ENCODE results near the gene TSC2. TPM values are rescaled to one million over a fixed set of nuclear protein-coding genes. Genes with fewer than 3 reads are reported as not detected.

Gene TSC2
- total and polyA plus RNA-seq, 2 experiments from 2014 or later: 52.2 to 53.7 TPM

GRCh38 chr16:2006317-2006716, 41.5 kb upstream of the TSC2 start:
- Histone ChIP-seq H3K9ac (peak overlapping the region; percentile 91; the same call in 1 of the 2 replicates), H3K4me1 (ENCODE audit: insufficient read depth) (peaks cover 21% of the 10 kb centered on the region), H3K27ac (0 out of 2 replicates have a peak overlapping the region, but pooled peaks have one; percentile 93), H2AFZ (no peak overlapping the region), H3K79me2 (ENCODE audit: insufficient read depth) (peaks cover 94% of the 10 kb centered on the region), H3K9me3 (ENCODE audit: low read depth) (no peaks in the 10 kb centered on the region), H3K4me3 (no peak overlapping the region), H3K4me2 (ENCODE audit: unreplicated experiment) (no peak overlapping the region), H3K27me3 (replicated peaks; ENCODE audit: insufficient read depth) (no peaks in the 10 kb centered on the region), H3K36me3 (ENCODE audit: low read depth) (peaks cover 5% of the 10 kb centered on the region; the same call in 1 of the 2 replicates), H3K9me2 (ENCODE audit: insufficient read depth) (no peaks in the 10 kb centered on the region), H3F3A (ENCODE audit: insufficient read depth) (peaks cover 17% of the 10 kb centered on the region), H4K20me1 (ENCODE audit: insufficient read depth) (peaks cover 11% of the 10 kb centered on the region; the same call in 1 of the 2 replicates)
- DNase-seq: no peak
- 92% methylated on average over 8 of the region's 8 CpGs for WGBS, 2 experiments (ENCODE audit: low coverage in 1 of 2, low lambda C conversion rate in 2 of 2, missing lambda C conversion rate in 2 of 2)
- in situ Hi-C loops (cut with MboI): no loop called here
- no peak for TF ChIP-seq EZH2phosphoT487 (IDR thresholded peaks at IDR 0.05; ENCODE audit: insufficient read depth, low read depth)
- no peak for TF ChIP-seq EZH2 (IDR thresholded peaks at IDR 0.05; ENCODE audit: insufficient read depth, poor library complexity, severe bottlenecking)

- Histone ChIP-seq H3K4me2 (ENCODE audit: unreplicated experiment) (peak overlapping the region; percentile 97), H3K9me2 (ENCODE audit: insufficient read depth) (no peaks in the 10 kb centered on the region), H3K27me3 (replicated peaks; ENCODE audit: insufficient read depth) (no peaks in the 10 kb centered on the region), H3K36me3 (ENCODE audit: low read depth) (no peaks in the 10 kb centered on the region; the same call in 1 of the 2 replicates), H3K27ac (peak overlapping the region; percentile 93), H3K9me3 (ENCODE audit: low read depth) (no peaks in the 10 kb centered on the region), H3K4me1 (ENCODE audit: insufficient read depth) (peaks cover 21% of the 10 kb centered on the region), H4K20me1 (ENCODE audit: insufficient read depth) (peaks cover 11% of the 10 kb centered on the region; the same call in 1 of the 2 replicates), H3F3A (ENCODE audit: insufficient read depth) (peaks cover 17% of the 10 kb centered on the region), H3K79me2 (ENCODE audit: insufficient read depth) (peaks cover 85% of the 10 kb centered on the region), H3K4me3 (peak overlapping the region; percentile 85), H2AFZ (no peak overlapping the region), H3K9ac (peak overlapping the region; percentile 91)
- DNase-seq: no peak
- TF ChIP-seq EZH2 (IDR thresholded peaks at IDR 0.05; ENCODE audit: insufficient read depth, poor library complexity, severe bottlenecking) (no peak), EZH2phosphoT487 (IDR thresholded peaks at IDR 0.05; ENCODE audit: insufficient read depth, low read depth) (no peak)
- WGBS, 2 experiments (ENCODE audit: low coverage in 1 of 2, low lambda C conversion rate in 2 of 2, missing lambda C conversion rate in 2 of 2): 58 to 64% methylated on average over 15 to 16 of the region's 16 CpGs
- in situ Hi-C loops (cut with MboI): no loop called here
Observed at GRCh38 chr16:2007081-2007836, 40.5 kb upstream of the TSC2 start.

GRCh38 chr16:2008009-2008526, 39.7 kb upstream of the TSC2 start:
- DNase-seq: peak; percentile 96
- Histone ChIP-seq H2AFZ (no peak overlapping the region), H3K36me3 (ENCODE audit: low read depth) (no peaks in the 10 kb centered on the region), H4K20me1 (ENCODE audit: insufficient read depth) (peaks cover 11% of the 10 kb centered on the region; the same call in 1 of the 2 replicates), H3K27ac (peak overlapping the region; percentile 93), H3K27me3 (replicated peaks; ENCODE audit: insufficient read depth) (no peaks in the 10 kb centered on the region), H3K4me1 (ENCODE audit: insufficient read depth) (peaks cover 21% of the 10 kb centered on the region), H3K9me3 (ENCODE audit: low read depth) (no peaks in the 10 kb centered on the region), H3K4me2 (ENCODE audit: unreplicated experiment) (peak overlapping the region; percentile 97), H3K9ac (peak overlapping the region; percentile 91), H3K9me2 (ENCODE audit: insufficient read depth) (no peaks in the 10 kb centered on the region), H3K79me2 (ENCODE audit: insufficient read depth) (peaks cover 77% of the 10 kb centered on the region), H3K4me3 (peak overlapping the region; percentile 85), H3F3A (ENCODE audit: insufficient read depth) (peaks cover 17% of the 10 kb centered on the region)
- 5 to 8% methylated on average over 15 of the region's 15 CpGs for WGBS, 2 experiments (ENCODE audit: low coverage in 1 of 2, low lambda C conversion rate in 2 of 2, missing lambda C conversion rate in 2 of 2)
- TF ChIP-seq EZH2phosphoT487 (IDR thresholded peaks at IDR 0.05; ENCODE audit: insufficient read depth, low read depth): no peak
- TF ChIP-seq EZH2 (IDR thresholded peaks at IDR 0.05; ENCODE audit: insufficient read depth, poor library complexity, severe bottlenecking): no peak
- in situ Hi-C loops (cut with MboI): no loop called here

- Histone ChIP-seq H3K36me3 (ENCODE audit: low read depth) (no peaks in the 10 kb centered on the region), H3K79me2 (ENCODE audit: insufficient read depth) (peaks cover 70% of the 10 kb centered on the region), H3K9ac (peak overlapping the region; percentile 91), H3K9me2 (ENCODE audit: insufficient read depth) (no peaks in the 10 kb centered on the region), H2AFZ (0 out of 2 replicates have a peak overlapping the region, but pooled peaks have one; percentile 2), H3K27ac (peak overlapping the region; percentile 93), H3K4me3 (peak overlapping the region; percentile 85), H3K4me2 (ENCODE audit: unreplicated experiment) (peak overlapping the region; percentile 97), H3K4me1 (ENCODE audit: insufficient read depth) (peaks cover 18% of the 10 kb centered on the region), H3K27me3 (replicated peaks; ENCODE audit: insufficient read depth) (no peaks in the 10 kb centered on the region), H4K20me1 (ENCODE audit: insufficient read depth) (peaks cover 11% of the 10 kb centered on the region; the same call in 1 of the 2 replicates), H3F3A (ENCODE audit: insufficient read depth) (peaks cover 17% of the 10 kb centered on the region), H3K9me3 (ENCODE audit: low read depth) (no peaks in the 10 kb centered on the region)
- in situ Hi-C loops (cut with MboI): no loop called here
- DNase-seq: peak; percentile 84
- TF ChIP-seq EZH2phosphoT487 (IDR thresholded peaks at IDR 0.05; ENCODE audit: insufficient read depth, low read depth) (no peak), EZH2 (IDR thresholded peaks at IDR 0.05; ENCODE audit: insufficient read depth, poor library complexity, severe bottlenecking) (no peak)
- WGBS, 2 experiments (ENCODE audit: low coverage in 1 of 2, low lambda C conversion rate in 2 of 2, missing lambda C conversion rate in 2 of 2): 1% methylated on average over 23 of the region's 23 CpGs
Observed at GRCh38 chr16:2008631-2009163, 39.1 kb upstream of the TSC2 start.
